Fibroblast of villous mesenchyme (primary cell): ENCODE measurements around the gene TNFRSF12A. TPM values are rescaled to one million over a fixed set of nuclear protein-coding genes. Genes with fewer than 3 reads are reported as not detected.

Experiments used
- DNase-seq: peaks from one replicate; pipeline ENCODE4 v3.0.0-alpha.2; 2010; ENCODE audit warnings: low read depth
- H3K4me3 ChIP-seq: 2 replicates; pipeline ENCODE4 v1.5.1; 2011; ENCODE audit warnings: low read depth, mild to moderate bottlenecking, low read length
- total RNA-seq: library from RNA; depleted of rRNA; stranded (reverse); fragments of >200 nt; gene quantifications from 2 replicates; pipeline ENCODE4 v1.2.3, GENCODE V29; 2012
- TF ChIP-seq, protein P1 (sequence below): IDR thresholded peaks from 2 replicates; pipeline ENCODE4 v1.5.1; 2012; ENCODE audit warnings: low read depth, mild to moderate bottlenecking, low read length; ENCODE audit not compliant: insufficient read depth

The TNFRSF12A gene
- total RNA-seq, 1 donor = 196 TPM

DNA sequence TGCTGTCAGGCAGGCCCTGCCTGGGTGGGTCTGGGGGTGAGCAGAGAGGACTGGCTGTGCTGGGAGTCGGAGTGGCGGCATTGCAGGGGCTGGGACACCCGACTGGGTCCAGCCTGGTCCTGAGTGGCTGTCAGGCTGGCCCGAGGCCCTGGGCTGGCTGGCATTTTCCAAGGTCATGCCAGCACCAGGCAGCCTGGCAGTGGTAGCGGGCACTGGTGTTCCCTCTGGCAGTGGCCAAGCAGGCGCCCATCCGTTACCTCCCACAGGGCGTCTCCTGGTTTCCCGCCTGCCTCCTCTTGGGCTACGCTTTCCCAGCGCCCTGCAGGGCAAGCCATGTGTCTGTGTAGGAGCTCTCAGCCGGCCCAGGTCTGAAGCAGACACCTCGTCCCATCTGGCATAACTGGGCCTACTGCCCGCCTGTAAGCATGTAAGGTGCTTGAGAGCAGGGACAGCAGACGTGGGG is 34.2 kb upstream of the TNFRSF12A start:
- TF ChIP-seq, protein P1, sequence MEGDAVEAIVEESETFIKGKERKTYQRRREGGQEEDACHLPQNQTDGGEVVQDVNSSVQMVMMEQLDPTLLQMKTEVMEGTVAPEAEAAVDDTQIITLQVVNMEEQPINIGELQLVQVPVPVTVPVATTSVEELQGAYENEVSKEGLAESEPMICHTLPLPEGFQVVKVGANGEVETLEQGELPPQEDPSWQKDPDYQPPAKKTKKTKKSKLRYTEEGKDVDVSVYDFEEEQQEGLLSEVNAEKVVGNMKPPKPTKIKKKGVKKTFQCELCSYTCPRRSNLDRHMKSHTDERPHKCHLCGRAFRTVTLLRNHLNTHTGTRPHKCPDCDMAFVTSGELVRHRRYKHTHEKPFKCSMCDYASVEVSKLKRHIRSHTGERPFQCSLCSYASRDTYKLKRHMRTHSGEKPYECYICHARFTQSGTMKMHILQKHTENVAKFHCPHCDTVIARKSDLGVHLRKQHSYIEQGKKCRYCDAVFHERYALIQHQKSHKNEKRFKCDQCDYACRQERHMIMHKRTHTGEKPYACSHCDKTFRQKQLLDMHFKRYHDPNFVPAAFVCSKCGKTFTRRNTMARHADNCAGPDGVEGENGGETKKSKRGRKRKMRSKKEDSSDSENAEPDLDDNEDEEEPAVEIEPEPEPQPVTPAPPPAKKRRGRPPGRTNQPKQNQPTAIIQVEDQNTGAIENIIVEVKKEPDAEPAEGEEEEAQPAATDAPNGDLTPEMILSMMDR = no peak
- H3K4me3 ChIP-seq = no peak overlapping the region
- no peak for DNase-seq

DNA sequence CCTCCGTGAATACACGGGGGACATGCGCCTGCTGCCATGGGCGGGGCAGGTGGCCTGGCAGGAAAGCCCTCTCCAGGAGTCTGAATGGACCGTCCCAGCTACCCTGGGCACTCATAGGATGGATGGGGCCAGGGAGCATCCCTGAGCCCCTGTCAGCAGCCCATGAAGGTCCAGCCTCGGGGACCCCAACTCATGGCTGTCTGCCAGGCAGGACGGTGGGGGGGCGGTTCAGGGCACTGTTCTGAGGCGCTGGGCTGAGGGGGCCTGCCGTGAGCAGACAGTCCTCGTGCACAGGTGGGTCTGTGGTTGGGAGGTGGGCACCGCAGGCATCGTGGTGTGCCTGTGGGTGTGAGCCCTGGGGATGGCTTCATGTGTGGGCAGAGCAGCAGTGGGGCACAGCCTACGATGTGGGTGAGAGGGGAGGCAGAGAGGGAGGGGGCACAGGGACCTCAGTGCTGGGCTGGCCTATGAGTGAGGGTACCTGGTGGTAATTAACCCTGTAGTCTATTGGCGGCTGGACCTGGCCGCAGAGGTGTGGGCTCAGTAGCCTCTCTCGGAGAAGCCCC is 33.5 kb upstream of the TNFRSF12A start:
- no peak overlapping the region for H3K4me3 ChIP-seq
- no peak for DNase-seq
- TF ChIP-seq, protein P1 = no peak

DNA sequence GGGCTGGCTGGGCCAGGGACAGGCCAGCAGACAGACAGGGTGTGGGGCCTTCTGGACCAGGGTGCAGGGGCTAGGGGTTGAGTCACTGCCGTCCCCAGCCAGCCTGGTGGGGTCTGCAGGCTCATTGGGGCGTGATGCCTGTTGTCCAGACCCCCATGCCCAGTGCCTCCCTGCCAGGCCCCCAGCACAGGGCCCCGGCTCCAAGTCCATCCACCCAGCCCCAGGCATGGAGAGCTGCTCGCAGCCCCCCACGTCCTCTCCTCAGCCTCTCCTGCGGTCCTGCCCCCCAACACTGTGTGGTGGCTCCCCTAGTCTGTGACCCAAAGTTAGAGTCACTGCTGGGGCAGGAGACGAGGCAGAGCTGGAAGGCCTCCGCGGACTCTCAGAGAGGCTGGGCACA is 32.9 kb upstream of the TNFRSF12A start:
- DNase-seq = no peak
- TF ChIP-seq, protein P1 = no peak

DNA sequence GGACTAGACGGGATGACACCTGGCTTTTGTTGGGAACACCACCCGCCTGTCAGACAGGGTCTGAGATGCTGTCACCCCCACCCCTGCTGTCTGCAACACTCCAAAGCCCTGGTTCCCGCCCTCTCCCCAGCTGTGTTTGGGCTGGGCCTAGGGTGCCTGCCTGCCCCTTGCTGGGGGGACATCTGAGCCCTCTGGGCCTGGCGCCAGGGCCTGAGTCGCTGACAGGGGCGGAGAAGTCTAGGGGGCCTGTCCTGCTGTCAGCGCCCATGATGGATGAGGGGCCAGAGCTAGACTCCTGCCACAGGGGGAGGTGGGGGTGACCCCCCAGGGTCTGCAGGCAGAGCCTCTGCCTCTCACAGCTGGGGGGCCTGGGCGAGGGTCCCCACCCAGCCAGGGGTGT is 32.3 kb upstream of the TNFRSF12A start:
- DNase-seq = no peak
- H3K4me3 ChIP-seq = no peak overlapping the region

More for the DNA sequence above, 32.9 kb upstream of the TNFRSF12A start:
- H3K4me3 ChIP-seq = no peak overlapping the region

DNA sequence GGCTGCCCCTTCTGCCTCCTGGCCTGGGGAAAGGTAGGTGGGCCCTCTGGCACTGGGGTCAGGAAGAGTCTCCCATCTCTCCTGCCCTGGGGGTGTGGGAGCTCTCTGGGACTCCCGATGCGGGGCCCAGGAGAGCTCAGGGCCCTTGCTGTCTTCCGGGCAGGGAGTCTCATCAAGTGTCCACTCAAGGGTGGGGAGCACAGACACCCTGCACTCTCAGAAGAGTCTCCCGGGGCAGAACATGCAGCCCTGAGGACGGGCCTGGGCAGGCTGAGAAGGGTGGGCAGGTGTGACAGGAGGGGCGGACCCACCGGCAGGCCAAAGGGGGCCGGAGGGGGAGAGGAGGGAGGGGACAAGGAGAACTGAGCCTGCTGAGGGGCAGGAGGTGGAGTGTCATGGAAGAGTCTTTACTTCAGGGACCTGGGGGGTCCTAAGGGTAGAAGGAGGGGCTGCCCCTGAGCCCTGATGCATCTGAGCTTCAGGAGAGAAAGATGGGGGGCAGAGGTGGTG is 31.5 kb upstream of the TNFRSF12A start:
- H3K4me3 ChIP-seq = no peak overlapping the region
- TF ChIP-seq, protein P1 = no peak
- DNase-seq = no peak

More for the DNA sequence above, 32.3 kb upstream of the TNFRSF12A start:
- TF ChIP-seq, protein P1 = no peak

DNA sequence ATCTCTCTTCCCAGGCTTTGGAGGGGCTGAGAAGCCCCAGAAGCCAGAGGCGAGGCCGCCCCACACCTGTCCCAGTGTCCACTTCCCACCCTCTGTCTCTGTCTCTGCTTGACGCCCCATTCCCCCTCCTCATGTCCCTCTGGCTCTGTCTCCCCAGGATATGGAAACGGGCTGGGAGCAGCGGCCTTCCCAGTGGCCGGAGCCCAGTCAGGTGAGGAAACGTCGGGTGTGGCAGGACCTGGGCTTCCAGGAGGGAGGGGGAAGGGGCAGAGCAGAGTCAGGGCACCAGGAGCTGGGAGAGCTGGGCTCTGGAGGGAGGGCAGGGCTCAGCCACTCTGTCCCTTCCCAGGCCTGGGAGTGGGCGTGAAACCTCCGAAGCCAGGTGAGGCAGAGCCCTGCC is 29.3 kb upstream of the TNFRSF12A start:
- no peak overlapping the region for H3K4me3 ChIP-seq
- TF ChIP-seq, protein P1 = no peak
- no peak for DNase-seq

DNA sequence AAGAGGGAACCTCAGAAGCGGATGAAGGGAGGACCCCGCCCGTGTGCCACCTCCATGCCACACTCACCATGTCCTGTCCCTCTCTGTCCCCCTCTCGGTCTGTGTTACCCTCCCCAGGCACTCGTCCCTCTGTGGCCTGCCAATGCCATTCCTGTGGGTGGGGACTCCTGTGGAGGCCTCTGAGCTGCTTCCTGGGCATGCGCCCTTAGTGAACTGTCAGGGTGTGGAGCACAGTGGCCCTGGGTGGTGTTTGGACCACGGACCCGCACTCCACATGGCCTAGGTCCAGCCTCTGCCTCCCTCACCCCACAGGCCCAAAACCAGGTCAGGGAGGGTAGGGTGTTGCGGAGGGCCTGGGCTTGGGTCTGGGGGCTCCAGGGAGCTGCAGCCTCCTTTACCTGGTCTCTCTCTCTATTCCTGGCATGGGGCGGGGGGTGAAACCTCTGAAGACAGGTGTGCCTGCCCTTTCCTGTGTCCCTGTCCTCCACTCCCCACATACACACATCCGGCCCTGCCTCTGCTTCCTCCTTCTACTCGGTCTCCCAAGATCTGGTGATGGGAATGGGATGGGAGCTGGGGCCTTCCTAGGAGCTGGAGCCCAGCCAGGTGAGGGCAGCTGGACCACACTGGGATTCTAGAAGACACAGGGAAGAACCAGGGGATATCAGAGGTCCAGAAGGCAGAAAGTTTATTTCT is 28.5 kb upstream of the TNFRSF12A start:
- no peak for DNase-seq
- H3K4me3 ChIP-seq = no peak overlapping the region
- TF ChIP-seq, protein P1 = no peak
